Prostate gland (tissue), 2 donors: ENCODE data around the gene CHCHD3.

Experiments used
- CTCF ChIP-seq, 4 experiments: fragments of 200-600 bp in 2 of 4; fragments of 450-650 bp in 2 of 4; sonication (generic) in 2 of 4; IDR thresholded peaks; 1 replicate in 3 of 4; 2 replicates in 1 of 4; pipeline ENCODE4 v1.5.1; 2016 to 2019; ENCODE audit warnings: antibody characterized with exemption in 4 of 4, mild to moderate bottlenecking in 2 of 4, moderate library complexity in 2 of 4
- POLR2A ChIP-seq: fragments of 450-650 bp; IDR thresholded peaks from one replicate; pipeline ENCODE4 v1.6.1; 2016; ENCODE audit warnings: antibody characterized with exemption, mild to moderate bottlenecking
- POLR2AphosphoS5 ChIP-seq: sonication (generic); formaldehyde crosslinking; IDR thresholded peaks from one replicate; pipeline ENCODE4 v1.6.1; 2017; ENCODE audit warnings: antibody characterized with exemption

GRCh38 chr7:133047321-133047720 is 34.6 kb downstream of the CHCHD3 start:
- TF ChIP-seq CTCF (IDR thresholded peaks at IDR 0.05) (no peak), POLR2AphosphoS5 (no peak), POLR2A (no peak)
